Measurements from ENCODE around the gene DNM3. TPM values are rescaled to one million over a fixed set of nuclear protein-coding genes. Genes with fewer than 3 reads are reported as not detected.

DNM3 gene
- total RNA-seq, 3 donors from 2014 or later (not counting 1 experiment from before 2014, with no cell fraction given): 2.5 to 3.3 (median 2.8) TPM

DNA sequence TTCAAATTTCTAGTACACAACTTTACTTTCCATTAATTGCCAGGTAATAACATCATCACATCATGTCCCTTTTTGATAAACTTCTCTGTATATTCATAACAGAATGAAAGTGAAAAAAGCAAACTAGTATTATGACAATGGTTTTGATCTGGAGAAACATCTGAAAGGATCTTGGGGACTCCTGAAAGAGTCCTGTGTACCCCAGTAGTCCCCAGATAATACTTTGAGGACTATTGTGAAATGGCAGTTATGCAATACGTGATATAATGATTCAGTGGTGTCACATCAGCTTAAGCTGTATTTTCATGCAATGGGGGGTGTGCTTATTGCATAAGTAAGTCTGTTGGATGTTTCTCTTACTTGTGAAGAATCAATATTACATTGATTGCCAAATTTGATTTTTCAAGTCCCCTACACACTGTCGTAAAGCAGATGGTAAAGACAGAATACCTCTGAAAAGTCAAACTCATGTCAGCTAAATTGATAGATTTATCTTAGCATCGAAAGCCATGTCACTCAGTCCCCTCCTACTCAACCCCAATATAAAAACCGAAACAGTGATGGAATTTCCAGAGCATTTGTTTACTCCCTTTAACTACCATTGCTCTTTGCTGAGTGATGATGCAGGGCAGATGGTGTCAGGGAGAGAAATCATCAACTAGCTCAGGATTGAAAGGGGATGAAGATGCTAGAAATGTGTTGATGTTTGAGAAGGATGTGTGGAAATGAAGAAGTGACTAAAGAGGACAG is 432.5 kb downstream of the DNM3 start:
- Histone ChIP-seq H3K27me3 (ENCODE audit: control insufficient read depth, insufficient read depth, low read length) (no peaks in the 10 kb centered on the region), H3K4me1 (ENCODE audit: control insufficient read depth, insufficient read depth, low read length) (no peaks in the 10 kb centered on the region), H3K36me3 (ENCODE audit: control insufficient read depth, insufficient read depth, low read length) (no peaks in the 10 kb centered on the region), H3K27ac (ENCODE audit: low read length) (no peak overlapping the region), H3K9me3 (ENCODE audit: control insufficient read depth, insufficient read depth, low read length) (no peaks in the 10 kb centered on the region), H3K4me3 (ENCODE audit: low read length) (no peak overlapping the region)
- DNase-seq: no peak
- ATAC-seq: no peak
- Mint-ChIP-seq H3K4me3 (no peak overlapping the region), H3K36me3 (no peaks in the 10 kb centered on the region), H3K9me3 (no peaks in the 10 kb centered on the region), H3K27me3 (ENCODE audit: low read depth in 2 of 2) (no peaks in the 10 kb centered on the region), H3K4me1 (no peaks in the 10 kb centered on the region), H3K27ac (no peak overlapping the region)
- WGBS (ENCODE audit: insufficient coverage): 96% methylated on average over 3 of the region's 4 CpGs
- TF ChIP-seq, protein P1, sequence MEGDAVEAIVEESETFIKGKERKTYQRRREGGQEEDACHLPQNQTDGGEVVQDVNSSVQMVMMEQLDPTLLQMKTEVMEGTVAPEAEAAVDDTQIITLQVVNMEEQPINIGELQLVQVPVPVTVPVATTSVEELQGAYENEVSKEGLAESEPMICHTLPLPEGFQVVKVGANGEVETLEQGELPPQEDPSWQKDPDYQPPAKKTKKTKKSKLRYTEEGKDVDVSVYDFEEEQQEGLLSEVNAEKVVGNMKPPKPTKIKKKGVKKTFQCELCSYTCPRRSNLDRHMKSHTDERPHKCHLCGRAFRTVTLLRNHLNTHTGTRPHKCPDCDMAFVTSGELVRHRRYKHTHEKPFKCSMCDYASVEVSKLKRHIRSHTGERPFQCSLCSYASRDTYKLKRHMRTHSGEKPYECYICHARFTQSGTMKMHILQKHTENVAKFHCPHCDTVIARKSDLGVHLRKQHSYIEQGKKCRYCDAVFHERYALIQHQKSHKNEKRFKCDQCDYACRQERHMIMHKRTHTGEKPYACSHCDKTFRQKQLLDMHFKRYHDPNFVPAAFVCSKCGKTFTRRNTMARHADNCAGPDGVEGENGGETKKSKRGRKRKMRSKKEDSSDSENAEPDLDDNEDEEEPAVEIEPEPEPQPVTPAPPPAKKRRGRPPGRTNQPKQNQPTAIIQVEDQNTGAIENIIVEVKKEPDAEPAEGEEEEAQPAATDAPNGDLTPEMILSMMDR (IDR thresholded peaks at IDR 0.05): no peak
- intact Hi-C loops (cut with micrococcal nuclease): no loop called here

DNA sequence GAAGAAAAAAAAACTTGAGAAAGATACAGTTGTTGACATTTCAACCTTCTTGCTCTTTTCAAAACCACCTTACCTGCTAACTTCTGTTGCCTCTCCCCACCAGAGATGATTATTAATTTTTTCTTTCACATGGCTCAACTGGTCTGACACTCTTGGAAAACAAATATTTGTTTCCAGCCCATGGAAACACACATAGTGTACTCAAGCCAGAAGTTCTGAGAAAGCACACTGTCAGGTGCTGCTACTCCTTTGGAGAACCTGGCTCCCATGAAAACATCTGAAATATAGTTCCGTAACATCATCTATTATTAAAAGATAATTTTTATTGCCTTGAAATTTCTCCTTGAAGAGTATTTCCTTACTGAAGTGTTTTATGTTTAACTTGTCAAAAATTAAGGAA is 434.2 kb downstream of the DNM3 start:
- Mint-ChIP-seq H3K36me3 (no peaks in the 10 kb centered on the region), H3K27ac (no peak overlapping the region), H3K9me3 (no peaks in the 10 kb centered on the region), H3K4me3 (no peak overlapping the region), H3K27me3 (ENCODE audit: low read depth in 2 of 2) (no peaks in the 10 kb centered on the region), H3K4me1 (no peaks in the 10 kb centered on the region)
- no peak overlapping the region for H3K27ac ChIP-seq (ENCODE audit: low read length)
- no peaks in the 10 kb centered on the region for H3K36me3 ChIP-seq (ENCODE audit: control insufficient read depth, insufficient read depth, low read length)
- H3K9me3 ChIP-seq (ENCODE audit: control insufficient read depth, insufficient read depth, low read length): no peaks in the 10 kb centered on the region
- no peak overlapping the region for H3K4me3 ChIP-seq (ENCODE audit: low read length)
- TF ChIP-seq, protein P1 (IDR thresholded peaks at IDR 0.05): no peak
- intact Hi-C loops (cut with micrococcal nuclease): no loop called here
- ATAC-seq (no peak), DNase-seq (no peak)
- WGBS (ENCODE audit: insufficient coverage): no CpG with 5 or more reads among the region's 1 CpG
- H3K27me3 ChIP-seq (ENCODE audit: control insufficient read depth, insufficient read depth, low read length): no peaks in the 10 kb centered on the region
- no peaks in the 10 kb centered on the region for H3K4me1 ChIP-seq (ENCODE audit: control insufficient read depth, insufficient read depth, low read length)

DNA sequence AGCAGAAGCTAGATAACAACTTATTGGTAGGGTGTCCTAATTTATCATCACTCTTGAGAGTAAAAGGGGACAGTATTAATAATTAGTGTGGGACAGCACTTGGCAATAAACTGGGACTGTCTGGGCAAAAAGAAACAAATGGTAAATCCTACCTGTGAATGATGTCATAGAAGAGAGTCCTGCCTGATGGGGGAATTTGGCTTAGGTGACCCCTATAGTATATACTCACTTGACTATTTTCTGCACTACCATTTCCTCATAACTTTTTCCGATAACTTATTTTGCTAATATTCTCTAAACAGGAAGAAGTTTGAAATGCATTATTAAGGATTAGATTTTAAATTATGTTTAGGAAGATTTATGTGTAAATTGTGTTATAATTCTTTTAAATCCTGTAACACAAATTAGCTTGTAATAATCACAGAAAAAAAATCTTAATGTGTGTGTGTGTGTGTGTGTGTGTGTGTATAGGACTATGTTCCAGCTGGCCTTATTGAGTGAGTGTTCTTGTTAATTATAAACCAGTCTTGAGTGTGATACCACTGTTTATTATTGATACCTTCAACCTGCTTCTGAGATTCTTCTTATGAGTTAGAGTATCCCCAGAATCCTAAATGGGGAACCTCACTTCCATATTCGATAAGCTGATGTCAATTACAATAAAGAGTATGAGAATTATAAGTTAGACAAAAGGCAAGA is 435.0 kb downstream of the DNM3 start:
- Mint-ChIP-seq H3K4me3 (no peak overlapping the region), H3K27ac (no peak overlapping the region), H3K36me3 (no peaks in the 10 kb centered on the region), H3K9me3 (no peaks in the 10 kb centered on the region), H3K27me3 (ENCODE audit: low read depth in 2 of 2) (no peaks in the 10 kb centered on the region), H3K4me1 (no peaks in the 10 kb centered on the region)
- ATAC-seq: no peak
- Histone ChIP-seq H3K9me3 (ENCODE audit: control insufficient read depth, insufficient read depth, low read length) (no peaks in the 10 kb centered on the region), H3K27me3 (ENCODE audit: control insufficient read depth, insufficient read depth, low read length) (no peaks in the 10 kb centered on the region), H3K4me3 (ENCODE audit: low read length) (no peak overlapping the region), H3K4me1 (ENCODE audit: control insufficient read depth, insufficient read depth, low read length) (no peaks in the 10 kb centered on the region), H3K27ac (ENCODE audit: low read length) (no peak overlapping the region), H3K36me3 (ENCODE audit: control insufficient read depth, insufficient read depth, low read length) (no peaks in the 10 kb centered on the region)
- no CpG with 5 or more reads among the region's 2 CpGs for WGBS (ENCODE audit: insufficient coverage)
- DNase-seq: no peak
- intact Hi-C loops (cut with micrococcal nuclease): no loop called here
- TF ChIP-seq, protein P1 (IDR thresholded peaks at IDR 0.05): no peak
